Measurements from ENCODE around the gene GPATCH4. TPM values are rescaled to one million over a fixed set of nuclear protein-coding genes. Genes with fewer than 3 reads are reported as not detected.

The GPATCH4 gene
- total and polyA plus RNA-seq, 11 donors, result 8.8 to 67.5 (median 15.5) TPM

DNA sequence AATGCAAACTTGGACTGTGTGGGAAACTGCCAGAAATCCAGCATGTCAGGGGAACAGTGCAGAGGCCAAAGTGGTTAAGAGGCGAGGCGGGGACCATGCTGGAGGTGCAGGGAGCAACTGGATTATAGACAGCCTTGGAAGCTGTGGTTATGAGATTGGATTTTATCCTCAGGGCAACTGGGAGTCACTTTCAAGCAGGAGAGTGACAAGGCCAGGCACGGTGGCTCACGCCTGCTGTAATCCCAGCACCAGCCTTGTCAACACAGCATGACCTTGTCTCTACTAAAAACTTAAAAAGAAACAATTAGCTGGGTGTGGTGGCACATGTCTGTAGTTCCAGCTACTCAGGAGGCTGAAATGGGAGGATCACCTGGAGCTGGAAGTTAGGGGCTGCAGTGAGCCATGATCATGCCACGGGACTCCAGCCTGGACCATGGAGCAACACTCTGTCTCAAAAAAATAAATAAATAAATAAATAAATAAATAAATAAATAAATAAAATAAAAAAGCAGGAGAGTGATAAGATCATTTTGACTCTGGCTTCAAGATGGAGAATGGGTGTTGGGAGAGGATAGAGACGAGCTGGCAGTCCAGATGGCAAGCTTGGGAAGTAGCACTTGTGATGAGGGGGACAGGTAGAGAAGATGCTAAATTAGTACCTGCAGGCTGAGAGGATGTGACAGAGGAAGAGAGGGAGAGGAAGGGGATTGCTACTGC is 21.5 kb upstream of the GPATCH4 start:
- peaks cover 5 to 36% (median 23%) of the 10 kb centered on the region in 12 donors for H3K4me1 ChIP-seq
- TF ChIP-seq POLR2A (IDR thresholded peaks at IDR 0.05), result no peak
- TF ChIP-seq, protein P1, sequence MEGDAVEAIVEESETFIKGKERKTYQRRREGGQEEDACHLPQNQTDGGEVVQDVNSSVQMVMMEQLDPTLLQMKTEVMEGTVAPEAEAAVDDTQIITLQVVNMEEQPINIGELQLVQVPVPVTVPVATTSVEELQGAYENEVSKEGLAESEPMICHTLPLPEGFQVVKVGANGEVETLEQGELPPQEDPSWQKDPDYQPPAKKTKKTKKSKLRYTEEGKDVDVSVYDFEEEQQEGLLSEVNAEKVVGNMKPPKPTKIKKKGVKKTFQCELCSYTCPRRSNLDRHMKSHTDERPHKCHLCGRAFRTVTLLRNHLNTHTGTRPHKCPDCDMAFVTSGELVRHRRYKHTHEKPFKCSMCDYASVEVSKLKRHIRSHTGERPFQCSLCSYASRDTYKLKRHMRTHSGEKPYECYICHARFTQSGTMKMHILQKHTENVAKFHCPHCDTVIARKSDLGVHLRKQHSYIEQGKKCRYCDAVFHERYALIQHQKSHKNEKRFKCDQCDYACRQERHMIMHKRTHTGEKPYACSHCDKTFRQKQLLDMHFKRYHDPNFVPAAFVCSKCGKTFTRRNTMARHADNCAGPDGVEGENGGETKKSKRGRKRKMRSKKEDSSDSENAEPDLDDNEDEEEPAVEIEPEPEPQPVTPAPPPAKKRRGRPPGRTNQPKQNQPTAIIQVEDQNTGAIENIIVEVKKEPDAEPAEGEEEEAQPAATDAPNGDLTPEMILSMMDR (IDR thresholded peaks at IDR 0.05), result no peak
- ATAC-seq, result no peak
- no peaks in the 10 kb centered on the region for H3K9me3 ChIP-seq
- peaks cover 3 to 54% (median 44%) of the 10 kb centered on the region in 9 donors for H3K27me3 ChIP-seq
- WGBS, 4 donors, result 80 to 91% (median 85%) methylated on average over 6 of the region's 6 CpGs
- H3K27ac ChIP-seq, result no peak overlapping the region
- no peak overlapping the region for H3K4me3 ChIP-seq
- intact Hi-C loops (cut with DNase I), result loop anchor here in 1 of 10 donors (10.0 kb wide), 1 partner anchor 102 kb away; the partner anchor contains the start of genes ISG20L2 and METTL25B
- no peak for DNase-seq
- no peaks in the 10 kb centered on the region for H3K36me3 ChIP-seq

DNA sequence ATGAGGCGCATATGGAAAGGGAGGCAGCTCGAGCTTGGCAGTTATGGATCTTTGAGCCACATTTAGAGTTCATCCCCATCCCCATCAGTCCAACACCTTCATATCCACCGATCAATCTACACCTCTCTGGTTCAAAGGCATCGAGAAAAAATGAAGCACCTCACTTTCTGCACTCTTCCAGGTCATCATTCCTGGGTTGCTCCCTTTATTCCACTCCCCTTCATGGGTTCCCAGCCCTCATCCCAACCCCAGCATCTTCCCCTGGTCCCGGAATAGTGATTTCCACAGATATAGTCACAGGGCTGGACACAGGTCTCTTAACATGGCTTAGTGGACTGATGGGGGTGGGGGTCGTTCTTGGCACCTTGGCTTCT is 18.3 kb upstream of the GPATCH4 start:
- TF ChIP-seq, protein P1 (IDR thresholded peaks at IDR 0.05), result peak in 2 of 12 donors; percentile 2 to 4
- TF ChIP-seq POLR2A (IDR thresholded peaks at IDR 0.05), result no peak
- H3K36me3 ChIP-seq, result no peaks in the 10 kb centered on the region
- 27 to 36% (median 29%) methylated on average over 6 of the region's 6 CpGs for WGBS, 4 donors
- ATAC-seq (no peak), DNase-seq (no peak)
- H3K4me3 ChIP-seq, result no peak overlapping the region
- no peak overlapping the region for H3K27ac ChIP-seq
- peaks cover 0 to 43% (median 19%) of the 10 kb centered on the region in 12 donors for H3K4me1 ChIP-seq
- H3K9me3 ChIP-seq, result no peaks in the 10 kb centered on the region
- H3K27me3 ChIP-seq, result peaks cover 0 to 29% (median 12%) of the 10 kb centered on the region in 9 donors
- intact Hi-C loops (cut with DNase I), result loop anchor here in 3 of 10 donors (5.0 to 10.0 kb wide), 2 partner anchors 235 to 237 kb away; no protein-coding TSS in a partner anchor

DNA sequence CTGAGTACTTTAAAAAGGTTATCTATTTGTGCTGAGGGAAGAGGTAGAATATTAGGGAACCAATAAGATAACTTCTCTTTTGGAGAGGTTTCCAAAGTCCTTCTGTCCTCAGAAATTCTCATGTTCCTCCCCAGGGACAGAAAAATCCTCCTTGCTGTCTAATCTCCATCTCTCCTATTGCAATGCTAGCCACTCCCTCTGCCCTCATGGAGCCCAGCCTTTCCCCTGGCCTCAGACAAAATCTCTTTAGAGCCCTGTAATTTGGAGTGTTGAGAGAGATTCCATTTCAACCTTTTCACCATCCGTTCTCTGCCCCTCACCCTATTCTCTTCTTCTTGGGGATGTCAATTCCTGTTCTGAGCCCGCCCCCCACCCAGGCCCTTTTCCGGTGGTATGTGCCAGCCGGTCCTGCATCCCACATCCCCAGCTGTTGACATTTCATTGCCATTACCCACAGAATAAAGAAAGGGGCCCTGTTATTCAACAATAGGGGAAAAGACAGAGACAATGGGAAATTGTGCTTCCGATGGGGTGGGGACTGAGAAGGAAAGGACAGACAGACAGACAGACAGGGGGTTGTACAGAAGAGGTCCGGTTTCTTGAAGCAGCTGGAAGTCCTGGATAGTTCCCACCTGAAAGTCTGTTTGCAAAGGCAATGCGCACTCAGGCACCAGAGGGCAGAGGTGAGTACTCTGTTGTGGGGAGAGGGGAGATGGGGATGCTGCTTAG is 17.7 kb upstream of the GPATCH4 start, which contains the start of gene HAPLN2:
HAPLN2 (plus strand) TSS at position 563 of the 729 bp plus-strand sequence. CDS start 4,076 bp downstream, outside the sequence.
- H3K27ac ChIP-seq, result no peak within 1 kb of the TSS
- TF ChIP-seq, protein P1 (IDR thresholded peaks at IDR 0.05), result peak in 7 of 12 donors; percentile 14 to 40 (median 28)
- TF ChIP-seq POLR2A (IDR thresholded peaks at IDR 0.05), result no peak
- peaks cover 0 to 38% (median 13%) of the 10 kb centered on the region in 12 donors for H3K4me1 ChIP-seq
- ATAC-seq (no peak), DNase-seq (no peak)
- no peak within 1 kb of the TSS for H3K4me3 ChIP-seq
- intact Hi-C loops (cut with DNase I), result loop anchor here in 3 of 10 donors (5.0 to 10.0 kb wide), 2 partner anchors 234 to 237 kb away; no protein-coding TSS in a partner anchor
- H3K27me3 ChIP-seq, result peaks cover 0 to 24% (median 9%) of the 10 kb centered on the region in 9 donors
- WGBS, 4 donors, result 10 to 22% (median 19%) methylated on average over 7 of the region's 7 CpGs
- no peaks in the 10 kb centered on the region for H3K9me3 ChIP-seq
- no peaks in the 10 kb centered on the region for H3K36me3 ChIP-seq

All from heart left ventricle (tissue), 16 donors.